WTC11 (cell line): ENCODE measurements around the gene ERP29. TPM values are rescaled to one million over a fixed set of nuclear protein-coding genes. Genes with fewer than 3 reads are reported as not detected.

ENCODE experiments used
- ATAC-seq: fragments of 200-7000 bp; cut with Tn5 transposase; 2 replicates; pipeline ENCODE4 v1.10.0; 2021; ENCODE audit warnings: mild to moderate bottlenecking, moderate library complexity
- CTCF ChIA-PET: fragments of 300-600 bp; sonication (Branson Sonifier 250); formaldehyde crosslinking; loops from one replicate; lab custom pipeline; 2021; ENCODE audit warnings: antibody characterized with exemption; lab: Charles Lee
- POLR2A ChIA-PET: fragments of 350-600 bp; sonication (Branson Sonifier 250); formaldehyde crosslinking; loops from one replicate; lab custom pipeline; 2021; ENCODE audit warnings: antibody characterized with exemption; lab: Charles Lee
- DNase-seq: peaks from one replicate; pipeline ENCODE4 v3.0.0; 2021; ENCODE audit warnings: low spot score
- H3K27ac Mint-ChIP-seq: 2 replicates; pipeline ENCODE4 v1.8.0; 2021; ENCODE audit warnings: mixed read lengths
- H3K27me3 Mint-ChIP-seq: 2 replicates; pipeline ENCODE4 v1.8.0; 2021; ENCODE audit warnings: low read depth, mild to moderate bottlenecking, moderate library complexity, mixed read lengths
- H3K36me3 Mint-ChIP-seq: 2 replicates; pipeline ENCODE4 v1.8.0; 2021; ENCODE audit warnings: mixed read lengths
- H3K4me1 Mint-ChIP-seq: 2 replicates; pipeline ENCODE4 v1.8.0; 2022; ENCODE audit warnings: mixed read lengths
- H3K4me3 Mint-ChIP-seq: 2 replicates; pipeline ENCODE4 v1.8.0; 2021; ENCODE audit warnings: mild to moderate bottlenecking, moderate library complexity, mixed read lengths
- H3K9me3 Mint-ChIP-seq: 2 replicates; pipeline ENCODE4 v1.8.0; 2021; ENCODE audit warnings: mixed read lengths
- CBFB ChIP-seq: sonication (generic); formaldehyde crosslinking; IDR thresholded peaks from 2 replicates; pipeline ENCODE4 v1.8.1; 2022; ENCODE audit warnings: mild to moderate bottlenecking, low read depth, missing genetic modification reagents
- CREB1 ChIP-seq: sonication (generic); formaldehyde crosslinking; IDR thresholded peaks from 2 replicates; pipeline ENCODE4 v1.8.0; 2023; ENCODE audit warnings: mild to moderate bottlenecking, missing genetic modification reagents
- CTCF ChIP-seq: fragments of 200-600 bp; IDR thresholded peaks from 2 replicates; pipeline ENCODE4 v1.8.0; 2022; ENCODE audit warnings: antibody characterized with exemption
- E2F5 ChIP-seq: sonication (generic); formaldehyde crosslinking; IDR thresholded peaks from 2 replicates; pipeline ENCODE4 v1.8.1; 2022; ENCODE audit warnings: mild to moderate bottlenecking, moderate library complexity, missing genetic modification reagents
- EMX1 ChIP-seq: fragments of 250-450 bp; sonication (Bioruptor Pico); IDR thresholded peaks from 2 replicates; pipeline ENCODE4 v1.8.0; 2021; ENCODE audit warnings: mild to moderate bottlenecking
- ERG ChIP-seq: fragments of 250-450 bp; sonication (Bioruptor Pico); IDR thresholded peaks from 2 replicates; pipeline ENCODE4 v1.8.0; 2021; ENCODE audit warnings: mild to moderate bottlenecking
- ETV6 ChIP-seq: sonication (generic); formaldehyde crosslinking; IDR thresholded peaks from 2 replicates; pipeline ENCODE4 v1.8.1; 2022; ENCODE audit warnings: mild to moderate bottlenecking, missing genetic modification reagents
- FOXK1 ChIP-seq: sonication (generic); formaldehyde crosslinking; IDR thresholded peaks from 2 replicates; pipeline ENCODE4 v1.8.0; 2022; ENCODE audit warnings: mild to moderate bottlenecking, moderate library complexity, missing genetic modification reagents
- GABPB1 ChIP-seq: sonication (generic); formaldehyde crosslinking; IDR thresholded peaks from 2 replicates; pipeline ENCODE4 v1.8.1; 2023; ENCODE audit warnings: mild to moderate bottlenecking, missing genetic modification reagents
- GTF2I ChIP-seq: fragments of 250-450 bp; sonication (Bioruptor Pico); conservative IDR thresholded peaks from 2 replicates; pipeline ENCODE4 v1.4.0; 2021; ENCODE audit warnings: mild to moderate bottlenecking
- IRF2 ChIP-seq: sonication (generic); formaldehyde crosslinking; IDR thresholded peaks from 2 replicates; pipeline ENCODE4 v1.8.0; 2022; ENCODE audit warnings: low read depth, missing genetic modification reagents, borderline replicate concordance
- MYBL2 ChIP-seq: sonication (generic); formaldehyde crosslinking; IDR thresholded peaks from 2 replicates; pipeline ENCODE4 v1.8.1; 2023; ENCODE audit warnings: mild to moderate bottlenecking, moderate library complexity, missing genetic modification reagents
- PRRX2 ChIP-seq: fragments of 250-450 bp; sonication (Bioruptor Pico); IDR thresholded peaks from 2 replicates; pipeline ENCODE4 v1.8.0; 2021; ENCODE audit warnings: mild to moderate bottlenecking
- RORB ChIP-seq: fragments of 250-450 bp; sonication (Bioruptor Pico); IDR thresholded peaks from 2 replicates; pipeline ENCODE4 v1.9.0; 2021; ENCODE audit warnings: mild to moderate bottlenecking
- SMAD3 ChIP-seq: sonication (generic); formaldehyde crosslinking; IDR thresholded peaks from 2 replicates; pipeline ENCODE4 v1.8.0; 2022; ENCODE audit warnings: missing genetic modification reagents, mild to moderate bottlenecking, borderline replicate concordance
- TEAD1 ChIP-seq: sonication (generic); formaldehyde crosslinking; IDR thresholded peaks from 2 replicates; pipeline ENCODE4 v1.8.0; 2022; ENCODE audit warnings: mild to moderate bottlenecking, missing genetic modification reagents
- TEAD4 ChIP-seq: sonication (generic); formaldehyde crosslinking; IDR thresholded peaks from 2 replicates; pipeline ENCODE4 v1.8.0; 2022; ENCODE audit warnings: mild to moderate bottlenecking, missing genetic modification reagents
- ZBTB21 ChIP-seq: sonication (generic); formaldehyde crosslinking; IDR thresholded peaks from 2 replicates; pipeline ENCODE4 v1.8.1; 2023; ENCODE audit warnings: mild to moderate bottlenecking, missing genetic modification reagents, borderline replicate concordance
- ZNF219 ChIP-seq: sonication (generic); formaldehyde crosslinking; IDR thresholded peaks from 2 replicates; pipeline ENCODE4 v1.8.0; 2023; ENCODE audit warnings: missing genetic modification reagents, mild to moderate bottlenecking, borderline replicate concordance
- ZNF317 ChIP-seq: sonication (generic); formaldehyde crosslinking; IDR thresholded peaks from 2 replicates; pipeline ENCODE4 v1.8.1; 2023; ENCODE audit warnings: low read depth, mild to moderate bottlenecking, moderate library complexity, missing genetic modification reagents, borderline replicate concordance
- ZNF532 ChIP-seq: fragments of 250-450 bp; sonication (Bioruptor Pico); IDR thresholded peaks from 2 replicates; pipeline ENCODE4 v1.9.0; 2021; ENCODE audit warnings: mild to moderate bottlenecking, borderline replicate concordance
- total RNA-seq: library from RNA; stranded (reverse); gene quantifications from 3 replicates; pipeline ENCODE4 v1.2.3, GENCODE V29; 2021
- TF ChIP-seq, protein P1 (sequence below): fragments of 250-450 bp; sonication (Bioruptor Pico); IDR thresholded peaks from 2 replicates; pipeline ENCODE4 v1.9.0; 2021; ENCODE audit warnings: mild to moderate bottlenecking
- TF ChIP-seq, protein P2 (sequence below): sonication (generic); formaldehyde crosslinking; IDR thresholded peaks from 2 replicates; pipeline ENCODE4 v1.8.0; 2022; ENCODE audit warnings: mild to moderate bottlenecking, missing genetic modification reagents
- TF ChIP-seq, protein P3 (sequence below): fragments of 250-450 bp; sonication (Bioruptor Pico); IDR thresholded peaks from 2 replicates; pipeline ENCODE4 v1.9.0; 2021; ENCODE audit warnings: mild to moderate bottlenecking

Gene ERP29
- total RNA-seq, 1 experiment from 2014 or later, result 162 TPM

GRCh38 chr12:112007945-112008344 lies 5.3 kb upstream of the ERP29 start:
- CTCF ChIA-PET, result interaction anchor here (0.6 kb wide), 1 partner anchor 183 kb away, joined by 3 read pairs; no protein-coding TSS in a partner anchor
- H3K27ac Mint-ChIP-seq, result peak overlapping the region; percentile 67
- no peak overlapping the region for H3K4me3 Mint-ChIP-seq
- TF ChIP-seq ZNF532, result no peak
- no peak for TF ChIP-seq SMAD3 (CRISPR knock-in tag)
- no peak for TF ChIP-seq RORB (CRISPR knock-in tag)
- TF ChIP-seq CBFB (CRISPR knock-in tag), result no peak
- TF ChIP-seq, protein P1, sequence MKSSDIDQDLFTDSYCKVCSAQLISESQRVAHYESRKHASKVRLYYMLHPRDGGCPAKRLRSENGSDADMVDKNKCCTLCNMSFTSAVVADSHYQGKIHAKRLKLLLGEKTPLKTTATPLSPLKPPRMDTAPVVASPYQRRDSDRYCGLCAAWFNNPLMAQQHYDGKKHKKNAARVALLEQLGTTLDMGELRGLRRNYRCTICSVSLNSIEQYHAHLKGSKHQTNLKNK (CRISPR knock-in tag), result no peak
- no peak for TF ChIP-seq EMX1 (CRISPR knock-in tag)
- TF ChIP-seq TEAD4 (CRISPR knock-in tag), result no peak
- TF ChIP-seq ZBTB21 (CRISPR knock-in tag), result no peak
- no peak for TF ChIP-seq CTCF
- TF ChIP-seq, protein P2, sequence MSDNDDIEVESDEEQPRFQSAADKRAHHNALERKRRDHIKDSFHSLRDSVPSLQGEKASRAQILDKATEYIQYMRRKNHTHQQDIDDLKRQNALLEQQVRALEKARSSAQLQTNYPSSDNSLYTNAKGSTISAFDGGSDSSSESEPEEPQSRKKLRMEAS (CRISPR knock-in tag), result no peak
- TF ChIP-seq, all 79 proteins: peak for 0
- H3K27me3 Mint-ChIP-seq, result no peaks in the 10 kb centered on the region
- H3K36me3 Mint-ChIP-seq, result peaks cover 6% of the 10 kb centered on the region; the same call in 1 of the 2 replicates
- DNase-seq (no peak), ATAC-seq (no peak)
- H3K4me1 Mint-ChIP-seq, result peaks cover 30% of the 10 kb centered on the region
- POLR2A ChIA-PET, result no interaction called here
- H3K9me3 Mint-ChIP-seq, result no peaks in the 10 kb centered on the region; the same call in 1 of the 2 replicates

DNA sequence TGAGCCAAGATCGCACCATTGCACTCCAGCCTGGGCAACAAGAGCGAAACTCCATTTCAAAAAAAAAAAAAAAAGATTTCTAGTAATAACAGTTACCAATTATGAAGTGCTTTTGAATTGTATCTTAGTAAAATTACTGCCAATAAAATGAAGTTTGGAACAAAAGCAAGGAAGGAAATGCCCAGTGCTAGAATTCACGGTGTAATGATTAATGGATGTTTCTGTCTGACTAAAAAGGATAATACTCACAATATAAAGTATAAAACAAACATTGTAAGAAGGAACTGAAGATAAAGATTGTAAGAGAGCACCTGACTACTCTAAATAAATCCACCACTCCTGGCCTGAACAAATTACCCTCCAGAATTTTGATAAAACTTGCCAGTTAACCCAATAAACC lies 4.3 kb upstream of the ERP29 start:
- DNase-seq (no peak), ATAC-seq (no peak)
- H3K36me3 Mint-ChIP-seq, result peaks cover 3% of the 10 kb centered on the region; the same call in 1 of the 2 replicates
- ChIA-PET CTCF (interaction anchor here (1.1 kb wide), 1 partner anchor 11 kb away, joined by 3 read pairs; no protein-coding TSS in a partner anchor), POLR2A (interaction anchor here (0.7 kb wide), 1 partner anchor 117 kb away, joined by 6 read pairs; the partner anchor contains the start of gene TRAFD1)
- H3K27me3 Mint-ChIP-seq, result no peaks in the 10 kb centered on the region
- H3K27ac Mint-ChIP-seq, result no peak overlapping the region
- H3K9me3 Mint-ChIP-seq, result no peaks in the 10 kb centered on the region
- no peak overlapping the region for H3K4me3 Mint-ChIP-seq
- H3K4me1 Mint-ChIP-seq, result peaks cover 30% of the 10 kb centered on the region
- TF ChIP-seq E2F5 (CRISPR knock-in tag), result no peak
- TF ChIP-seq RORB (CRISPR knock-in tag), result no peak
- TF ChIP-seq MYBL2 (CRISPR knock-in tag), result no peak
- no peak for TF ChIP-seq ERG
- no peak for TF ChIP-seq ZNF219
- TF ChIP-seq TEAD1, result no peak
- TF ChIP-seq, protein P3, sequence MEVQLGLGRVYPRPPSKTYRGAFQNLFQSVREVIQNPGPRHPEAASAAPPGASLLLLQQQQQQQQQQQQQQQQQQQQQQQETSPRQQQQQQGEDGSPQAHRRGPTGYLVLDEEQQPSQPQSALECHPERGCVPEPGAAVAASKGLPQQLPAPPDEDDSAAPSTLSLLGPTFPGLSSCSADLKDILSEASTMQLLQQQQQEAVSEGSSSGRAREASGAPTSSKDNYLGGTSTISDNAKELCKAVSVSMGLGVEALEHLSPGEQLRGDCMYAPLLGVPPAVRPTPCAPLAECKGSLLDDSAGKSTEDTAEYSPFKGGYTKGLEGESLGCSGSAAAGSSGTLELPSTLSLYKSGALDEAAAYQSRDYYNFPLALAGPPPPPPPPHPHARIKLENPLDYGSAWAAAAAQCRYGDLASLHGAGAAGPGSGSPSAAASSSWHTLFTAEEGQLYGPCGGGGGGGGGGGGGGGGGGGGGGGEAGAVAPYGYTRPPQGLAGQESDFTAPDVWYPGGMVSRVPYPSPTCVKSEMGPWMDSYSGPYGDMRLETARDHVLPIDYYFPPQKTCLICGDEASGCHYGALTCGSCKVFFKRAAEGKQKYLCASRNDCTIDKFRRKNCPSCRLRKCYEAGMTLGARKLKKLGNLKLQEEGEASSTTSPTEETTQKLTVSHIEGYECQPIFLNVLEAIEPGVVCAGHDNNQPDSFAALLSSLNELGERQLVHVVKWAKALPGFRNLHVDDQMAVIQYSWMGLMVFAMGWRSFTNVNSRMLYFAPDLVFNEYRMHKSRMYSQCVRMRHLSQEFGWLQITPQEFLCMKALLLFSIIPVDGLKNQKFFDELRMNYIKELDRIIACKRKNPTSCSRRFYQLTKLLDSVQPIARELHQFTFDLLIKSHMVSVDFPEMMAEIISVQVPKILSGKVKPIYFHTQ (CRISPR knock-in tag), result no peak
- no peak for TF ChIP-seq ETV6 (CRISPR knock-in tag)
- TF ChIP-seq GTF2I, result no peak
- TF ChIP-seq CREB1, result no peak
- no peak for TF ChIP-seq IRF2 (CRISPR knock-in tag)
- TF ChIP-seq FOXK1 (CRISPR knock-in tag), result no peak
- TF ChIP-seq GABPB1 (CRISPR knock-in tag), result no peak
- no peak for TF ChIP-seq PRRX2 (CRISPR knock-in tag)
- no peak for TF ChIP-seq ZNF317 (CRISPR knock-in tag)
